COR-L47 (cell line): Measurements from ENCODE around the gene CRX.
"Not testable (repeated sequence)": the region's sequence is repeated elsewhere in the genome, so short reads cannot be mapped to it uniquely, and the experiment has no call there.

Source experiments
- DNase-seq: peaks from one replicate; lab custom pipeline; 2025; lab: John Stamatoyannopoulos, UW

The CRX gene

GRCh38 chr19:47803671-47804070 is 18.1 kb upstream of the CRX start:
- DNase-seq: not testable (repeated sequence)

- DNase-seq: not testable (repeated sequence)
Observed at GRCh38 chr19:47804451-47804850, 17.3 kb upstream of the CRX start, which contains the start of gene TPRX1. TSS of gene TPRX1 (minus strand) at chr19:47804551. CDS start at chr19:47804539, 12 bp downstream.

- no peak for DNase-seq
Observed at GRCh38 chr19:47805313-47805712, 16.4 kb upstream of the CRX start.

GRCh38 chr19:47806435-47806834 is 15.3 kb upstream of the CRX start:
- no peak for DNase-seq

GRCh38 chr19:47813304-47813994 is 8.3 kb upstream of the CRX start:
- DNase-seq: peak; percentile 33

- no peak for DNase-seq
Observed at GRCh38 chr19:47813995-47814328, 7.8 kb upstream of the CRX start.

GRCh38 chr19:47816270-47816669 is 5.5 kb upstream of the CRX start:
- DNase-seq: not testable (repeated sequence)

- not testable (repeated sequence) for DNase-seq
Observed at GRCh38 chr19:47818221-47818620, 3.5 kb upstream of the CRX start.

GRCh38 chr19:47819858-47820257 is 1.9 kb upstream of the CRX start:
- no peak for DNase-seq

- DNase-seq: no peak
Observed at GRCh38 chr19:47820410-47820809, 1.3 kb upstream of the CRX start.

GRCh38 chr19:47824396-47824795 is 2.7 kb downstream of the CRX start:
- no peak for DNase-seq

- no peak for DNase-seq
Observed at GRCh38 chr19:47826800-47827199, 5.1 kb downstream of the CRX start.

GRCh38 chr19:47832723-47833122 is 11.0 kb downstream of the CRX start:
- DNase-seq: no peak

- DNase-seq: no peak
Observed at GRCh38 chr19:47836038-47836437, 14.3 kb downstream of the CRX start.

GRCh38 chr19:47839411-47839810 is 17.7 kb downstream of the CRX start:
- no peak for DNase-seq

GRCh38 chr19:47839913-47840312 is 18.2 kb downstream of the CRX start:
- DNase-seq: no peak

- no peak for DNase-seq
Observed at GRCh38 chr19:47842941-47843340, 21.2 kb downstream of the CRX start.

GRCh38 chr19:47848425-47848822 is 26.7 kb downstream of the CRX start:
- no peak for DNase-seq

GRCh38 chr19:47848823-47849473 is 27.2 kb downstream of the CRX start:
- no peak for DNase-seq

- DNase-seq: no peak
Observed at GRCh38 chr19:47853003-47853402, 31.3 kb downstream of the CRX start.

- DNase-seq: no peak
Observed at GRCh38 chr19:47854459-47854858, 32.7 kb downstream of the CRX start.

- DNase-seq: not testable (repeated sequence)
Observed at GRCh38 chr19:47858231-47858630, 36.5 kb downstream of the CRX start.

- DNase-seq: not testable (repeated sequence)
Observed at GRCh38 chr19:47858646-47859285, 37.0 kb downstream of the CRX start, which contains the start of gene TPRX2. TSS of gene TPRX2 (plus strand) at chr19:47859235. CDS start at chr19:47859247, 12 bp downstream.
